ENCODE measurements around the gene STXBP4. TPM values are rescaled to one million over a fixed set of nuclear protein-coding genes. Genes with fewer than 3 reads are reported as not detected.
"Not testable (repeated sequence)": the region's sequence is repeated elsewhere in the genome, so short reads cannot be mapped to it uniquely, and the experiment has no call there.

STXBP4 gene
- total RNA-seq, 1 experiment from 2014 or later: 12.0 TPM

GRCh38 chr17:55069983-55070529, 101.5 kb downstream of the STXBP4 start (continued):
- no peak for TF ChIP-seq NFE2L1 (CRISPR knock-in tag; IDR thresholded peaks at IDR 0.05)

DNA sequence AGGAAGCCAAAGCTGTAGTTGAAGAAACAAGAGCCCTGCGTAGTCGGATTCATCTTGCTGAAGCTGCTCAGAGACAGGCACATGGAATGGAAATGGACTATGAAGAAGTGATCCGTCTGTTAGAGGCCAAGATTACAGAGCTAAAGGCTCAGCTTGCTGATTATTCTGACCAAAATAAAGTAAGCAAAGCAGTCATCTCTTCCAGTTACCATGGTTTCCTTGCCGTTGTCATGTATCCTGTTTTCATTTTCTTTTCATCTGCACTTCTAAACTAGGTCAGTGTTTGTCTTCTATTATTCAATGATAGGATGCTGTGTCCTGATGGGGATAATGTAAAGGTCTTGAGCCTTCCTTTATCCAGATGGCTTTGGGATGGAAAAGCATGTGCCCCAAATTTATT, 104.3 kb downstream of the STXBP4 start:
- H3K36me3 Mint-ChIP-seq: no peaks in the 10 kb centered on the region
- TF ChIP-seq ZSCAN18 (CRISPR knock-in tag; IDR thresholded peaks at IDR 0.05): no peak
- TF ChIP-seq MXD4 (CRISPR knock-in tag; IDR thresholded peaks at IDR 0.05; ENCODE audit: borderline replicate concordance): no peak
- no peak for TF ChIP-seq CBFB (CRISPR knock-in tag; IDR thresholded peaks at IDR 0.05; ENCODE audit: low read depth)
- no peak for TF ChIP-seq ZNF396 (CRISPR knock-in tag; IDR thresholded peaks at IDR 0.05; ENCODE audit: borderline replicate concordance)
- no peak for TF ChIP-seq ARID4B (CRISPR knock-in tag; IDR thresholded peaks at IDR 0.05; ENCODE audit: borderline replicate concordance)
- no peak for TF ChIP-seq GABPB1 (CRISPR knock-in tag; IDR thresholded peaks at IDR 0.05)
- TF ChIP-seq, protein P1, sequence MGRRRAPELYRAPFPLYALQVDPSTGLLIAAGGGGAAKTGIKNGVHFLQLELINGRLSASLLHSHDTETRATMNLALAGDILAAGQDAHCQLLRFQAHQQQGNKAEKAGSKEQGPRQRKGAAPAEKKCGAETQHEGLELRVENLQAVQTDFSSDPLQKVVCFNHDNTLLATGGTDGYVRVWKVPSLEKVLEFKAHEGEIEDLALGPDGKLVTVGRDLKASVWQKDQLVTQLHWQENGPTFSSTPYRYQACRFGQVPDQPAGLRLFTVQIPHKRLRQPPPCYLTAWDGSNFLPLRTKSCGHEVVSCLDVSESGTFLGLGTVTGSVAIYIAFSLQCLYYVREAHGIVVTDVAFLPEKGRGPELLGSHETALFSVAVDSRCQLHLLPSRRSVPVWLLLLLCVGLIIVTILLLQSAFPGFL (CRISPR knock-in tag; IDR thresholded peaks at IDR 0.05; ENCODE audit: borderline replicate concordance): no peak
- TF ChIP-seq, protein P2, sequence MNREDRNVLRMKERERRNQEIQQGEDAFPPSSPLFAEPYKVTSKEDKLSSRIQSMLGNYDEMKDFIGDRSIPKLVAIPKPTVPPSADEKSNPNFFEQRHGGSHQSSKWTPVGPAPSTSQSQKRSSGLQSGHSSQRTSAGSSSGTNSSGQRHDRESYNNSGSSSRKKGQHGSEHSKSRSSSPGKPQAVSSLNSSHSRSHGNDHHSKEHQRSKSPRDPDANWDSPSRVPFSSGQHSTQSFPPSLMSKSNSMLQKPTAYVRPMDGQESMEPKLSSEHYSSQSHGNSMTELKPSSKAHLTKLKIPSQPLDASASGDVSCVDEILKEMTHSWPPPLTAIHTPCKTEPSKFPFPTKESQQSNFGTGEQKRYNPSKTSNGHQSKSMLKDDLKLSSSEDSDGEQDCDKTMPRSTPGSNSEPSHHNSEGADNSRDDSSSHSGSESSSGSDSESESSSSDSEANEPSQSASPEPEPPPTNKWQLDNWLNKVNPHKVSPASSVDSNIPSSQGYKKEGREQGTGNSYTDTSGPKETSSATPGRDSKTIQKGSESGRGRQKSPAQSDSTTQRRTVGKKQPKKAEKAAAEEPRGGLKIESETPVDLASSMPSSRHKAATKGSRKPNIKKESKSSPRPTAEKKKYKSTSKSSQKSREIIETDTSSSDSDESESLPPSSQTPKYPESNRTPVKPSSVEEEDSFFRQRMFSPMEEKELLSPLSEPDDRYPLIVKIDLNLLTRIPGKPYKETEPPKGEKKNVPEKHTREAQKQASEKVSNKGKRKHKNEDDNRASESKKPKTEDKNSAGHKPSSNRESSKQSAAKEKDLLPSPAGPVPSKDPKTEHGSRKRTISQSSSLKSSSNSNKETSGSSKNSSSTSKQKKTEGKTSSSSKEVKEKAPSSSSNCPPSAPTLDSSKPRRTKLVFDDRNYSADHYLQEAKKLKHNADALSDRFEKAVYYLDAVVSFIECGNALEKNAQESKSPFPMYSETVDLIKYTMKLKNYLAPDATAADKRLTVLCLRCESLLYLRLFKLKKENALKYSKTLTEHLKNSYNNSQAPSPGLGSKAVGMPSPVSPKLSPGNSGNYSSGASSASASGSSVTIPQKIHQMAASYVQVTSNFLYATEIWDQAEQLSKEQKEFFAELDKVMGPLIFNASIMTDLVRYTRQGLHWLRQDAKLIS (CRISPR knock-in tag; IDR thresholded peaks at IDR 0.05; ENCODE audit: borderline replicate concordance): no peak
- TF ChIP-seq ZNF423 (CRISPR knock-in tag; IDR thresholded peaks at IDR 0.05): no peak
- TF ChIP-seq ETV6 (CRISPR knock-in tag; IDR thresholded peaks at IDR 0.05): no peak
- no peak for TF ChIP-seq ZNF263 (CRISPR knock-in tag; IDR thresholded peaks at IDR 0.05; ENCODE audit: low read depth)
- TF ChIP-seq ZNF425 (CRISPR knock-in tag; conservative IDR thresholded peaks at IDR 0.05): no peak
- TF ChIP-seq NR1H2 (CRISPR knock-in tag; IDR thresholded peaks at IDR 0.05): no peak
- no peak for TF ChIP-seq SMAD4 (CRISPR knock-in tag; IDR thresholded peaks at IDR 0.05)
- TF ChIP-seq CREM (CRISPR knock-in tag; IDR thresholded peaks at IDR 0.05): no peak
- TF ChIP-seq CDX4 (CRISPR knock-in tag; IDR thresholded peaks at IDR 0.05; ENCODE audit: borderline replicate concordance): no peak

DNA sequence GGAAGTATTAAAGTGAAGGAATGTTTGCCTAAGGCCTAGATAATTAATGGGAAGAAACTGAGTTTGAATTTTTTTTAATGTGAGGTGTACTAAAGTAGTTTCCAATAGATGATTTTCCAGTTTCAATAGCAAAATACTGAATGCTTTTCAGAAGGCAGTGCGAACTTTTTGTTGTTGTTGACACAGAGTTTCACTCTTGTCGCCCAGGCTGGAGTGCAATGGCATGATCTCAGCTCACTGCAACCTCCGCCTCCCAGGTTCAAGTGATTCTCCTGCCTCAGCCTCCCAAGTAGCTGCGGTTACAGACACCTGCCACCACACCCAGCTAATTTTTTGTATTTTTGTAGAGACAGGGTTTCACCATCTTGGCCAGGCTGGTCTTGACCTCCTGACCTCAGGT, 104.9 kb downstream of the STXBP4 start:
- H3K36me3 Mint-ChIP-seq; H3K9me3 Mint-ChIP-seq; H3K27me3 Mint-ChIP-seq (ENCODE audit: low read depth); DNase-seq (ENCODE audit: low spot score); H3K27ac Mint-ChIP-seq; H3K4me3 Mint-ChIP-seq; H3K4me1 Mint-ChIP-seq; ATAC-seq; POLR2A ChIA-PET; CTCF ChIA-PET: not testable (repeated sequence)

More for the DNA sequence above, 104.3 kb downstream of the STXBP4 start:
- no peaks in the 10 kb centered on the region for H3K9me3 Mint-ChIP-seq
- peaks cover 6% of the 10 kb centered on the region for H3K4me1 Mint-ChIP-seq
- H3K27me3 Mint-ChIP-seq (ENCODE audit: low read depth): no peaks in the 10 kb centered on the region
- ATAC-seq (no peak), DNase-seq (ENCODE audit: low spot score) (no peak)
- H3K4me3 Mint-ChIP-seq: no peak overlapping the region
- CTCF ChIA-PET: no interaction called here
- POLR2A ChIA-PET: no interaction called here
- H3K27ac Mint-ChIP-seq: no peak overlapping the region

Measured in WTC11 (cell line).